GM18508 (cell line): ENCODE data around the gene TRAPPC10.
"Not testable (repeated sequence)": the region's sequence is repeated elsewhere in the genome, so short reads cannot be mapped to it uniquely, and the experiment has no call there.

Experiments used
- ATAC-seq: cut with Tn5 transposase; IDR thresholded peaks from one replicate; pipeline ENCODE4 v1.9.1; 2021; ENCODE audit warnings: moderate number of reproducible peaks; ENCODE audit not compliant: insufficient read depth, unreplicated experiment

TRAPPC10 gene

DNA sequence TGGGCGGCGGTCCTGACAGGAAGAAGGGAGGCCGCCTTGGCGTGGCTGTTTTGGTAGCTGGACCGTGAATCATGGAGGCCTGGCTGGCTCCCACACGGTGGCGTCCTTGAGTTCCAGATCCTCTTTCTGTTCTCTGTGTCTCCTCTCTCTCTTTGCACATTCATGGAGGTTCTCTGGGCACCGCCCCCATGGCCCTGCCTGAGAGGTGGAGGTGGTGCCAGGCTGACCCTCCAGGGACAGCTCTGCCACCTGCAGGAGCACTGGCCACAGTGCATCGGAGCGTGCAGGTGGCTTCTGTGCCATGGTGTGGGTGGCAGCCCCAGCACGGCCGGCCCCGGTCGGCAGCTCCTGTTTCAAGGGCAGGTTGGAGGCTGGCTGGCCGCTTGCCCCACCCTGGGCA is 125.9 kb downstream of the TRAPPC10 start:
- not testable (repeated sequence) for ATAC-seq

DNA sequence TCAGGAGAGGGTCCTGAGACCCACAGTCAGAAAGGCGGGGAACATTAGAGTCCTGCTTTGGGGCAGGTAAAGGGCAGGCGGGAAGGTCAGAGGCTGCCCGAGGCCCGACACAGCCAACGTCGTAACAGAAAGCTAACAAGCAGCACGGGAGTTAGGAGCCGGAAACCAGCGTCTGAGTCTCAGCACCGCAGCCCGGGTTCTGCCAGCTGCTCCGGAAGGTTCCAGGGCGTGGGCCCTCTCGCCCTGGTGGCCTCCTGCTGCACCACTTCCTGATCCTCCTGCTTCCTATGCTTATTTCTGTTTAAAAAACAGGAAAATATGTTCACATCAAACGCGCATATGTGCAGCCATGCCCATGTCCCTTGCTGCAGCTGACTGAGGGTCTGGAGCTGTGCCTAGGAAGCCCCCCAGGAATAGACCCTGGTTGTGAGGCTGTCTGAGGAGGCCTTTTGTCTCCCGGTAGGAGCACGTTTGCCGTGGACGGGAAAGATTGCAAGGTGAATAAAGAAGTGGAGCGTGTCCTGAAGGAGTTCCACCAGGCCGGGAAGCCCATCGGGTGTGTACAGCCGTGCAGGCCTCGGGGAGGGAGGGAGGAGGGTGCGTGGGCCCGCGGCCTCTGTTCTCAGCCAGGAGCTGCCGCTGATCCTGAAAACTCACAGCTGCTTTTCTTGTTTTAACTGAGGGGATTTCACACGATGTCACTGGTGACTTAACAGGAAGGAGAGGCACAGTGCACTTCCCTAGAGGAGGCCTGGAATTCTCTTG is 127.9 kb downstream of the TRAPPC10 start:
- ATAC-seq, result not testable (repeated sequence)

DNA sequence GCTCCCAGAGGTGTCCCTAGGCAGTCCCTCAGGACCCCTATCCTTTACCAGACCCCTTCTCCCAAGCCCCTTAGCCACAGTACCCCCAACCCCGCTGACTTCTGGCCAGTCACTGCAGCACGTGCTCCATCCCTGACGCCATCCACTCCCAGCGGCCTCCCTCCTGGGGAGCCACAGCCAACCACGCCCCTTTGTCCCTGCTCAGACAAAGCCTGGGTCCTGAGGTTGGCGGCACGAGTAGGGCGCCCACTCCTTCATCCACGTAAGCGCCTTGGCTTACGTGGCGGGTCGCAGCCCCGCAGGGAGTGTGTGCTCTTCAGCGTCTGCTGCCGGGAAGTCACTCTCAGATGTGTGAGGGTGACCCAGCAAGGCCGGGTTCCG is 128.4 kb downstream of the TRAPPC10 start:
- ATAC-seq, result not testable (repeated sequence)

DNA sequence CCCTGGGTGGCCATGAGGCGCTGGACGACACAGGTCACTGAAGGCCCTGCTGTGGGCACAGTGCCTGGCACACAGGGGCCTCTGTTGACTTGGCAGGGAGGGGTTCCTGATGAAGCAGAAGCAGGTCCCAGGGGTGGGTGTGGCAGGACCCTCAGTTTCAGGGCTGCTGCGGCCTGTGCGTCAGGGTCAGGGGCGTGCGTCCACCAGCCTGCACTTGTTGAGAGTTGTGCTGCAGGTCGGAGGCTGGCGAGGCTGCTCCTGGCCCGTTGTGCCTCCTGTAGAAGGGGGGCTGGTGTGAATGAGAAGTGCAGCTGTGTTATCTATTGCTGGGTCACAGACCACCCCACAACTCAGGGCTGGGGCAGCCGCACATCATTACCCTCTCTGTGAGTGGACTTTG is 130.4 kb downstream of the TRAPPC10 start:
- ATAC-seq, result not testable (repeated sequence)

DNA sequence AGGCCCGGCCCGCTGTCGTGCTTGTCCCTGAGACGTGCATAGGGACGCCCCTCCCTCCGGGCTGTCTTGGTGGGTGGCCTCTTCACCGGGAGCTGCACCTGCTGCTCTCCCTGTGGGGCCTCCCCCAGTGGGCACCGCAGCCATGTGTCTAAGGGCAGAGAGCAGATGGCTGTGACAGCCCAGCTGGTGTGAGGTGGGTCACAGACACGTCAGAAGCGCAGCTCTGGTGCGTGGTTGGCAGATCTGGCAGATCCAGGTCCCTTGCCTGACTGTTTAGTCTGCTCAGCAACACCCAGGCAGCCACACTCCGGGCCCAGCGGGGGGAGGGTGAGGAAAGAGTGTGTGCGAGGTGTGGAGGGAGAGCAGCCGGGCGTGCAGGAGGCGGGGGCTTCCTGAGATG is 131.3 kb downstream of the TRAPPC10 start:
- ATAC-seq, result not testable (repeated sequence)

DNA sequence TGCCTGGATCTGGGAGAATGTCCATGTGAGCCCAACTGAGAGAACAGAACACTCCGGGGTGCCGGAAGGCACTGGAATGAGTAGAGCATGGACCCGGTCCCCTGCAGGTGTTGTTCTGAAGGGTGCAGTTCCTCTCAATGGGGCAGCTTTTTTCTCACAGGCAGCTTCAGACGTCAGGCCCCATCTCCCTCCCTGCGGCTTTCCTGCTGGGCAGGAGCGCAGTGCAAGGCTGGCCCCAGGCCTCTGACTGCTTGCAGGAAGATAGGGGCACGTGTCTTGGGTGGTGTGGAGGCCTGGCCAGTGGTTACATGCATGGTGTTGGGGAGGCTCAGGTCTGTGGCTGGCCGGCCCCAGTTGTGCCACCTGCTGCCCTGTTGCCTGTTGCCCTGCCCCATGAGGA is 131.9 kb downstream of the TRAPPC10 start:
- ATAC-seq, result not testable (repeated sequence)

DNA sequence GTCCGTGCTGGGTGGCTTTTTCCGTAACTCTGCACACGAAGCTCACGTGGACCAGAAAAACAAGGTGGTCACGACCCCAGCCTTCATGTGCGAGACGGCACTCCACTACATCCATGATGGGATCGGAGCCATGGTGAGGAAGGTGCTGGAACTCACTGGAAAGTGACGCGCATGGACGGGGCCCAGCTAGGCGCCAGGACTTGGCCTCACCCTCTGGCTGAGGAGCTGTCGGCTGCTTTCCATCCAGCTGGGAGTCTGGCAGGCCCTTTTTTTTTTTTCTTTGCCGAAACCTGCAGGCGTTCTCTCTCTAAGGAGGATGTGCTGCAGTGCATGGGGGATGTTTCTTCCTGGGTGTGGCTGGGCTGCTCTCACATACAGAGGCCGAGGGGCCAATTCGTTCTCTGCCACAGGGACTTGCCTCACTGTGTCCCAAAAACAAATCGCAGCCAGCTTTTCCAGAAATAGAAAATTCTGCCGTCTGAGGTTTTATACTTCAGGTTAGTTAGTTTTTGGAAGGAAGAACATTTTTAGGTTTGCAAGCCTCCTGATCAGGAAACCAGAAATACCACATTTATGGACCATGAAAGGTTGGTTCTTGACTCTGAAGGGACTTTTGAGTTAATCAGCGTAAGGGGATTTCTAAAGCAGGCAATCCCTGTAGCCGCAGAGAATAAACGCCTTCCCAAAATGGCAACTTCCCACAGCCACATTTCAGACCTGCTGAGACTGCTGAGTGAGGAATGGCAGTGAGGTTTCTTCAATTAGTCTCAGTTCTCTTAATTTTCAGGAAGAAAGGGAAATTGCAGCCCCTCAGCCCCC is 132.9 kb downstream of the TRAPPC10 start:
- ATAC-seq, result not testable (repeated sequence)

DNA sequence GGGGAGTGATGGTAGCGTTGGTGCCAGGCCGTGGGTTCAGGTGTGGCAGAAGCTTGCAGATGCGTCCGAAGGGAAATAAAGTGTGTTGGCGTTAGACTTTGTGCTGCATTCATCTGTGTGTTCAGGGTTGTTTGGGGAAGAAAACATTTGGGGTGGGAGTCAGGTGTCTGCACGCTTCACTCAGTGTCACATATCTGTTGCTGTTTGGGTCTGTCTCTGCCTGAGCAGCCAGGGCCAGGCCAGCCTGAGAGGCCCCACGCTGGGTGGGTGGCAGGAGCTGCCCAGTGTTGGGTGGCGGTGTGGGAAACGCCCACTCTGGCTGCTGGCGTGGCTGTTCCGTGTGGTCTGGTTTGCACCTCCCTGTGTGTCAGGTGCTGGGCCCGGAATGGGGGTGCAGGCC is 133.5 kb downstream of the TRAPPC10 start:
- ATAC-seq, result not testable (repeated sequence)

DNA sequence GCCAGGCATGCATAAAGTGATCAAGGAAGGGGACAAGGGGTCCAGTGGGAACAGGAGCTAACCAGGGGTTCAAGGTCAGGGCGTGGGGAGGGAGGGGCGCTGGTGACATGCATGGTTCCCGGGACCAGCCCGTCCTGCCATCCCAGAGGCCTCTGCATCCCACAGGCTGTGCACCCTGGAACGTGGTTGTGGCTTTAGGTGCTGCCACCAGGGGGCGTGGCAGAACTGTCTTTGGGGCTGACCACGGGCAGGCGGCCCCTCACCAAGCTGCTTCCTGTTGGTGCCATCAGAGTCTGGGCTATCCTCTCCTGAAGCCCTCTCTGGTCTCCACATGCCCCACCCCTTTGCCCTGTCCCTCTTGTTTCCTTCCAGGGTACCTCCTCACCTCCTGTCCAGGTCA is 135.0 kb downstream of the TRAPPC10 start:
- not testable (repeated sequence) for ATAC-seq

DNA sequence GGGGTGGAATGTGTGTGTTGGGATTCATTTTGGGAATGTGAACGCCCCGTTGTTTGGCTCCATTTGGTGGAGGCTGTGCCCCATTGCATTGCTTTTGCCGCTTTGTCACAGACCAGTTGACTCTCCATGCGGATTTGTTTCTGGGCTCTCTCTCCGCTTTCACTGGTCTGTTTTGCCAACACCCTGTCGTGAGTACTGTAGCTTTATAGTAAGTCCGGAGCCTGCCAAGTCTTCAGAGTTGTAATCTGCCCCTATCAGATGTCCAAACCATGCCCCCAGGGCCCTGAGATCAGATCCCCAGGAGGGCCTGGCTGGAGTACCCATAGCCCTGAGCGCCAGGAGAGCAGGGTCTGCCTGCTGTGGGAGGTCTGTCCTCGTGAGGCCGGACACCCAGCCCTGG is 138.1 kb downstream of the TRAPPC10 start:
- ATAC-seq, result not testable (repeated sequence)

DNA sequence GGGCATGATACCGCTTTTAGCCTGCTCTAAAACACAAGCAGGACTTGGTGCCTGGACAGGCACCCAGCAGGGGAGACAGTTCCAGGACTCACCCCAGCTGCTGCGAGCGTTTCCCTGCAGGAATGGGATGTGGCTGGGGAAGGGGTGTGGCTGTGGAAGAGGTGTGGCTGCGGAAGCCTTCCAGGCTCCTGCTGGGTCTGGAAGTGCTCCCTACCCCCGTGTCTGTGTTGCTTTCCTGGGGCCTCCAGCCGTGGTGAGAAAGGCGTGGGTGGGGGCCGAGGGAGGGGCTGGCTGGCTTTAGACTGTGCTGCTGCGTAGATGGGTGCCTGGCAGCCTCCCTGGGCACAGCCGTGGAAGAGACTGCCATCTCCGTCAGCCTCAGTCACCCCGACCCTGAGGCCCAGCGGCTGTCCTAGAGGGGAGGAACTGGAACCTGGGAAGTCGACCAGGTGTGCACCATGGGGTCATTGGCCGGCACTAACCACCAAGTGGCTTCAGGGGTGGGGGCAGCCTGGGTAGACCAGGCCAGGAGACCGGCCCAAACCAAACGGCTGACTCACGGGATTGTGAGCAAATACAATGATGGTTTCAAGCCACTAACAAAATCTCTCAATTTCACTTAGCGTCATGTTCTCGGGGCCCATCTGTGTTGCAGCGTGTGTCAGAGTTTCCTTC is 141.2 kb downstream of the TRAPPC10 start:
- ATAC-seq, result not testable (repeated sequence)

DNA sequence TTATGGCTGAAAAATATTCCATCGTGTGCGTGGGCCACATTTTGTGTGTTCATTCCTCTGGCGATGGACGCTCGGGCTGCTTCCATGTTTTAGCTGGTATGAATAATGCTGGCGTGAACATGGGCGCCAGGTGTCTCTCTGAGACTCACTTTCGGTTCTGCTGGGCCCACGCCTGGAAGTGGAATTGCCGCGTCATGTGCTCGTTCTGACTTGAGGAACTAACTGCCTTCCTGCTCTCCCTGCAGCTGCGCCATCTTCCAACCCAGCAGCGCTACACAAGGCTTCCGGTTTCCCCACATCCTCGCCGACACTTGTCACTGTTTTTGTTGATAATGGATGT is 141.8 kb downstream of the TRAPPC10 start:
- ATAC-seq, result not testable (repeated sequence)

DNA sequence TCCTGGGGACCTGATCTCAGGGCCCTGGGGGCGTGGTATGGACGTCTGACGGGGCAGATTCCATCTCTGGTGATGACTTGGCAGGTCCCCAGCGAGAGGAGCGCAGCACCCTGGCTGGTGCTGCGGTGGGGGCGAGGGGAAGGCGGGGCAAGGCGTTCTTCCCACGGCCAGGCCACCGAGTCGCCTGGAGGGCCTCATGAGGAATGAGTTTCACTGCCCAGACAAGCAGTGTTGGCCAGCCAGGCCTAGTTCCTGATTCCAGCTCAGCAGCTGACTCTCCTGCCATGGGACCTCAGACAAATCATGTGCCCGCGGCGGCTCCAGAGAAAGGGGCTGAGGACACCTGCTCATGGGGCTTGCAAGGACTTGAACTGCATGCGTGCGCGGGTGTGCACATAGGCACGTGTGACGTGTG is 142.7 kb downstream of the TRAPPC10 start:
- not testable (repeated sequence) for ATAC-seq

DNA sequence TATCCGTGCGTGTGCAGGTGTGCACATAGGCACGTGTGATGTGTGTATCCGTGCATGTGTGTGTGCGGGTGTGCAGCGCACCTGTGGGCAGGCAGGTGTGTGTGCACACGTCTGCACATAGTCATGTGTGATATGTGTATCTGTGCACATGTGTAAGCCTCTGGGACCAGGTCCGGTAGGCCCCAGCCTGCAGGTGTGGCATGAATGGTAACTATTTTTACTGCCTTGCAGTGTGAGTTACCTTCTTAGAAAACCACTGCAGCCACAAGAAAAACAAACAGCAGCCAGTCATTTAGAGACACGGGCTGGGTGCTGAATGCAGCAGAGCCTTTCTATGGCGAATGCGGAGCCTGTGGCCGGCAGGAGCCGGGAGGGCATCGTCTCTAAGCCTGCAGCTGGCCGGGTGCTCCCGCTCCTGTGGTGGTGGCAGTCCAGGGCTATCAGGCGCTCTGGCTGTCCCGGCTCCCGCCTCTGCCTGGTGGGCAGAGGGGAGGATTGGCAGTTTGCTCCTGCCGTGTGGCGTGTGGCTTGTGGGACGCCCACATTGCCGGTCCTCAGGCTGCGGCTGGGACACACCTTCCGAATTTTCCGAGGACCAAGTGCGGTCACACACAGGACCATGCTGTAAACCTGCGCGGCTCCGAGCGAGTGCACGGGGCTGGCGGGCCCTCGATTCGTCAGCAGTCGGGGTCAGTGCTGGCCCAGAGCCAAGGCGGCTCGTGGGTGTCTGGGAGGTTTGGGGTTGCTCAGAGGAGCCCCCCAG is 143.3 kb downstream of the TRAPPC10 start:
- not testable (repeated sequence) for ATAC-seq

DNA sequence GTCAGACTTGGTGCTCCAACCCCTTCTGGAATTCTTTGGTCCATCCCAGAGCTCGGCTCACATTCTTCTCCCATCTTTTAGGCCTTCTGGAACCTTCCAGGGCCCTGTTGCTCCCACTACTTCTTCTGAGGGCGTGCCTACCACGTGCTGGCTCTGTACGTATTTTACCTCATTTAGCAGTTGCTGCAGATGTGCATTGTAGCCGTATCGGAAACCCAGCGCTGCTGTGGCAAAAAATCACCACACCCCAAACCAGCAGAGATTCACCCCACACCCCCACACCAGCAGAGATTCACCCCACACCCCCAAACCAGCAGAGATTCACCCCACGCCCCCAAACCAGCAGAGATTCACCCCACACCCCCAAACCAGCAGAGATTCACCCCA is 143.9 kb downstream of the TRAPPC10 start:
- ATAC-seq, result not testable (repeated sequence)
